Measurements from ENCODE around the gene TPCN1.

DNA sequence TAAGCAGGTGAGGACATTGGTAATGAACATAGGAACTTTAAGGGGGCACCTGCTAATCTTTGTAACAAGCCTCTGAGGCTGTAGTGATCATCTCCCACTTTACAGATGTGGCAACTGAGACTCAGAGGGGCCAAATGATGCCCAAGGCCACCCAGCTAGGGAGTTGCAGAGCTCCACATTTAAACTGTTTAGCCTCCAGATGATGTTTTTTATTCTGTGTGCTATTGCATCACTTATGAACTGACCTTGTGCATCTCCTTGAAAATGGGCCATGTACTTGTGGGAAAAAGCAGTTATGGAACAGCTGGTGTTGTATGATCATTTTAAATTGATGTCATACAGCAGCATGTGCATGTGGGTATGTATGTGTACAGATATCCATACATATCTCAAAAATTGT is 41.4 kb downstream of the TPCN1 start:
- TF ChIP-seq, protein P1, sequence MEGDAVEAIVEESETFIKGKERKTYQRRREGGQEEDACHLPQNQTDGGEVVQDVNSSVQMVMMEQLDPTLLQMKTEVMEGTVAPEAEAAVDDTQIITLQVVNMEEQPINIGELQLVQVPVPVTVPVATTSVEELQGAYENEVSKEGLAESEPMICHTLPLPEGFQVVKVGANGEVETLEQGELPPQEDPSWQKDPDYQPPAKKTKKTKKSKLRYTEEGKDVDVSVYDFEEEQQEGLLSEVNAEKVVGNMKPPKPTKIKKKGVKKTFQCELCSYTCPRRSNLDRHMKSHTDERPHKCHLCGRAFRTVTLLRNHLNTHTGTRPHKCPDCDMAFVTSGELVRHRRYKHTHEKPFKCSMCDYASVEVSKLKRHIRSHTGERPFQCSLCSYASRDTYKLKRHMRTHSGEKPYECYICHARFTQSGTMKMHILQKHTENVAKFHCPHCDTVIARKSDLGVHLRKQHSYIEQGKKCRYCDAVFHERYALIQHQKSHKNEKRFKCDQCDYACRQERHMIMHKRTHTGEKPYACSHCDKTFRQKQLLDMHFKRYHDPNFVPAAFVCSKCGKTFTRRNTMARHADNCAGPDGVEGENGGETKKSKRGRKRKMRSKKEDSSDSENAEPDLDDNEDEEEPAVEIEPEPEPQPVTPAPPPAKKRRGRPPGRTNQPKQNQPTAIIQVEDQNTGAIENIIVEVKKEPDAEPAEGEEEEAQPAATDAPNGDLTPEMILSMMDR (conservative IDR thresholded peaks at IDR 0.05; ENCODE audit: low read depth, low read length): no peak
- TF ChIP-seq EZH2 (IDR thresholded peaks at IDR 0.05; ENCODE audit: borderline replicate concordance, low read depth, low read length, poor library complexity, severe bottlenecking): no peak
